Measurements from ENCODE around the gene ZBED4. TPM values are rescaled to one million over a fixed set of nuclear protein-coding genes. Genes with fewer than 3 reads are reported as not detected.

Gene ZBED4
- total and polyA plus RNA-seq, 5 donors from 2014 or later: 6.1 to 17.1 (median 6.9) TPM

DNA sequence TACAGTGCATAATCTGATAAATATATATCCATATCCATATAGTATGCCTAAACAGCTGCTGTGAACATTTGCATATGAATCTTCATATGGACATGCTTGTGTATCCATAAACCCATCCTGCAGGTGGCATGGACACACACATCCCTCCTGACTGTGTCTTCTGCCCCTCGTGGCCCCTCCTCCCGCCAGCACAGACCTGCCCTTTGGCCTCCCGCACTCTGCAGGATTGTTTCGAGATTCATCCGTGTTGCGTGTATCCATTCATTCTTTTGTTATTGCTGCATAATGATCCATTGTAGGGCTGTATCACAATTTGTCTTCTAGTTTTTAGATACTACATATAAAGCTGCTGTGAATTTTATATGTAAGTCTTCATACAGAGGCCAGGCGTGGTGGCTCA, 24.0 kb downstream of the ZBED4 start:
- ATAC-seq (ENCODE audit: low read depth in 2 of 2) (no peak), DNase-seq (no peak)
- Mint-ChIP-seq H3K36me3 (peaks cover 38% of the 10 kb centered on the region), H3K4me3 (no peak overlapping the region), H3K27ac (peak overlapping the region in 1 of 3 donors; percentile 32), H3K4me1 (peaks cover 23 to 57% (median 46%) of the 10 kb centered on the region in 4 donors), H3K9me3 (peaks cover 0 to 5% (median 0%) of the 10 kb centered on the region in 7 donors), H3K27me3 (peaks cover 4% of the 10 kb centered on the region)
- Histone ChIP-seq H3K4me1 (ENCODE audit: control insufficient read depth, insufficient read depth, low read length, poor library complexity, severe bottlenecking) (peaks cover 17% of the 10 kb centered on the region), H3K27me3 (ENCODE audit: control insufficient read depth, insufficient read depth, low read length) (no peaks in the 10 kb centered on the region), H3K9me3 (ENCODE audit: control insufficient read depth in 2 of 2, low read length in 2 of 2) (no peaks in the 10 kb centered on the region), H3K4me3 (ENCODE audit: low read depth, low read length) (no peak overlapping the region), H3K27ac (ENCODE audit: insufficient read depth, low read length, poor library complexity, severe bottlenecking) (no peak overlapping the region), H3K36me3 (ENCODE audit: control insufficient read depth, insufficient read depth, low read length) (peaks cover 5% of the 10 kb centered on the region)

DNA sequence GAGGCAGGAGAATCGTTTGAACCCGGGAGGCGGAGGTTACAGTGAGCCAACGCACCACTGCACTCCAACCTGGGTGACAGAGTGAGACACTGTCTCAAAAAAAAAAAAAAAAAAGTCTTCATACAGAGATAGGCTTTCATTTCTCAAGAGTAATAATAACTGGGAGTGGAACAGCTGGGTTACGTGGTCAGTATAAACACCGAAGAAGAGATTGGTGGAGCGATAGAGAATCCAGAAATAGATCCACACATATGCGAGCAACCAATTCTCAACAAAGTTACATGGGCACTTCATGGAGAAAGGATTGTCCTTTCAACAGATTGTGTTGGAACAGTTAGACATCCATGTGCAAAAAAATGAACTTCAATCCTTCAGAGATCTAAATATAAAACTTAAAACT, 24.6 kb downstream of the ZBED4 start:
- Mint-ChIP-seq H3K27ac (no peak overlapping the region), H3K36me3 (peaks cover 41% of the 10 kb centered on the region), H3K4me1 (peaks cover 27 to 58% (median 49%) of the 10 kb centered on the region in 4 donors), H3K27me3 (peaks cover 4% of the 10 kb centered on the region), H3K4me3 (no peak overlapping the region), H3K9me3 (peaks cover 0 to 5% (median 0%) of the 10 kb centered on the region in 7 donors)
- H3K36me3 ChIP-seq (ENCODE audit: control insufficient read depth, insufficient read depth, low read length): peaks cover 10% of the 10 kb centered on the region
- H3K9me3 ChIP-seq (ENCODE audit: control insufficient read depth in 2 of 2, low read length in 2 of 2): no peaks in the 10 kb centered on the region
- H3K4me3 ChIP-seq (ENCODE audit: low read depth, low read length): no peak overlapping the region
- DNase-seq (no peak), ATAC-seq (ENCODE audit: low read depth in 2 of 2) (no peak)
- H3K27ac ChIP-seq (ENCODE audit: insufficient read depth, low read length, poor library complexity, severe bottlenecking): peak overlapping the region; percentile 8
- H3K4me1 ChIP-seq (ENCODE audit: control insufficient read depth, insufficient read depth, low read length, poor library complexity, severe bottlenecking): peaks cover 17% of the 10 kb centered on the region
- no peaks in the 10 kb centered on the region for H3K27me3 ChIP-seq (ENCODE audit: control insufficient read depth, insufficient read depth, low read length)

DNA sequence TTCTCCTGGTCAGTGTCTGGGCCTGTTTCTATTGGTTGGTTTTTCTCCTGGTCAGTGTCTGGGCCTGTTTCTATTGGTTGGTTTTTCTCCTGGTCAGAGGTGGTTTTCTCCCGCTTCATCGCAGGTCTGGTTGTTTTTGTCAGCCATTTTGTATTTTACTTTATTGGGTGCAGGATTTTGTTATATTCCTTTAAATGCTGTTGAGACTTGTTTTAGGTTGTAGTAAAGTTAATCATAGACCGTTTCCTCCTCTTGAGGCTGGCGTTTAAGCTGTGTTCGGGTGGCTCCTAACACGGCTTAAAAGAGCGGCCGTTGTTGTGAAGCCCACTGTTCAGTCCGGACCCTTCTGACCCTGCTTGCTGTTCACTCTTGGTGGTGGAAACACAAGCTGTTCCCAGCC, 26.2 kb downstream of the ZBED4 start:
- H3K4me3 Mint-ChIP-seq: peak overlapping the region in 3 of 4 donors; percentile 10 to 39 (median 38)
- peaks cover 31 to 48% (median 41%) of the 10 kb centered on the region in 4 donors for H3K4me1 Mint-ChIP-seq
- H3K27ac ChIP-seq (ENCODE audit: insufficient read depth, low read length, poor library complexity, severe bottlenecking): no peak overlapping the region
- H3K36me3 ChIP-seq (ENCODE audit: control insufficient read depth, insufficient read depth, low read length): peaks cover 26% of the 10 kb centered on the region
- H3K4me3 ChIP-seq (ENCODE audit: low read depth, low read length): no peak overlapping the region
- H3K27me3 ChIP-seq (ENCODE audit: control insufficient read depth, insufficient read depth, low read length): no peaks in the 10 kb centered on the region
- H3K36me3 Mint-ChIP-seq: peaks cover 43% of the 10 kb centered on the region
- peaks cover 17% of the 10 kb centered on the region for H3K4me1 ChIP-seq (ENCODE audit: control insufficient read depth, insufficient read depth, low read length, poor library complexity, severe bottlenecking)
- peak overlapping the region in 2 of 3 donors; percentile 35 to 36 for H3K27ac Mint-ChIP-seq
- ATAC-seq (ENCODE audit: low read depth in 2 of 2): no peak
- no peaks in the 10 kb centered on the region for H3K9me3 ChIP-seq (ENCODE audit: control insufficient read depth in 2 of 2, low read length in 2 of 2)
- DNase-seq: no peak
- no peaks in the 10 kb centered on the region for H3K9me3 Mint-ChIP-seq
- H3K27me3 Mint-ChIP-seq: no peaks in the 10 kb centered on the region

DNA sequence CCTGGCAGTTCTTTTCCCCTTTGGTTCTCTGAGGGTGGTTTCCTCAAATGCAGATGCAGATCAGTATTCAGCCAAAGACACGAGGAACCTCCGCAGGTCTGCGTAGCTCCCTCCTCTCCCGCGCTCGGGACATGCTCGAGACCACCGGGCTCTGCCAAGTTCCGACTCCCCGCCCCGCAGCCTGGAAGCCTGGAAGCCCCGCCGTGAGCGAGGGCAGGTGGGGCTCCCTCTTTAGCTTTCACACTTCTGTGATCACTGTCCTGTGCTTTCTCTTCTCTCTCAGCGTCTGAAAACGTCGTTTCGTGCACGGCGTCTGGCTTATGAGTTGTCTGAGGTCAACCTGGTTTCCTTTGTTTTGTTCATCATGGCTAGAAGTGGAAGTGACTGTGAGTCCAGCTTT, 26.6 kb downstream of the ZBED4 start:
- Histone ChIP-seq H3K36me3 (ENCODE audit: control insufficient read depth, insufficient read depth, low read length) (peaks cover 30% of the 10 kb centered on the region), H3K27ac (ENCODE audit: insufficient read depth, low read length, poor library complexity, severe bottlenecking) (no peak overlapping the region), H3K9me3 (ENCODE audit: control insufficient read depth in 2 of 2, low read length in 2 of 2) (no peaks in the 10 kb centered on the region), H3K4me1 (ENCODE audit: control insufficient read depth, insufficient read depth, low read length, poor library complexity, severe bottlenecking) (peaks cover 17% of the 10 kb centered on the region), H3K27me3 (ENCODE audit: control insufficient read depth, insufficient read depth, low read length) (no peaks in the 10 kb centered on the region), H3K4me3 (ENCODE audit: low read depth, low read length) (peak overlapping the region; percentile 26)
- peak overlapping the region; percentile 35 to 60 (median 36) for H3K27ac Mint-ChIP-seq
- peak in 1 of 3 donors; percentile 27 for DNase-seq
- H3K9me3 Mint-ChIP-seq: no peaks in the 10 kb centered on the region
- H3K36me3 Mint-ChIP-seq: peaks cover 40% of the 10 kb centered on the region
- peak overlapping the region; percentile 10 to 39 (median 38) for H3K4me3 Mint-ChIP-seq
- no peaks in the 10 kb centered on the region for H3K27me3 Mint-ChIP-seq
- H3K4me1 Mint-ChIP-seq: peaks cover 28 to 45% (median 40%) of the 10 kb centered on the region in 4 donors
- ATAC-seq (ENCODE audit: low read depth in 2 of 2): no peak

DNA sequence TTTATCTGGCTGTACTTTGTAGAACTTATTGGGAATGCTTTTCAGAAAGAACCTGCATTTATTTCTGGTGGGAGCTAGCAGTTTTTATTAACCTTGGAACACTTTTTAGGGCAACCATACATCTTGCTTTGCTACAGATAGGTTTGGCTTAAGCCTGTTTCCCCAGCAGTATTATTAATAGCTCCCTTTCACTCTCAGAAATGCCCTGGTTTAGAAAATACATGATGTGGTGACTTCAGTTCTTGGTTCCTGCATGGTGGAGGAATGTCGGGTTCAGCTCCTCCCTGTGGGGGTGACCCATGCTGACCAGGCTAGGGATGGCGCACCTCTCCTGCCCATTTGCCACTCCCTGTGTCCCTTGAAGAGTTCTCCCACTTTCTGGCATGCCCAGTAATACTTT, 28.2 kb downstream of the ZBED4 start:
- Mint-ChIP-seq H3K27ac (peak overlapping the region in 2 of 3 donors; percentile 72 to 86), H3K9me3 (no peaks in the 10 kb centered on the region), H3K4me1 (peaks cover 21 to 37% (median 36%) of the 10 kb centered on the region in 4 donors), H3K27me3 (no peaks in the 10 kb centered on the region), H3K36me3 (peaks cover 37% of the 10 kb centered on the region), H3K4me3 (peak overlapping the region; percentile 13 to 70 (median 58))
- H3K4me1 ChIP-seq (ENCODE audit: control insufficient read depth, insufficient read depth, low read length, poor library complexity, severe bottlenecking): peaks cover 17% of the 10 kb centered on the region
- no peaks in the 10 kb centered on the region for H3K9me3 ChIP-seq (ENCODE audit: control insufficient read depth in 2 of 2, low read length in 2 of 2)
- H3K36me3 ChIP-seq (ENCODE audit: control insufficient read depth, insufficient read depth, low read length): peaks cover 44% of the 10 kb centered on the region
- peak overlapping the region; percentile 44 for H3K4me3 ChIP-seq (ENCODE audit: low read depth, low read length)
- no peaks in the 10 kb centered on the region for H3K27me3 ChIP-seq (ENCODE audit: control insufficient read depth, insufficient read depth, low read length)
- no peak for ATAC-seq (ENCODE audit: low read depth in 2 of 2)
- no peak for DNase-seq
- no peak overlapping the region for H3K27ac ChIP-seq (ENCODE audit: insufficient read depth, low read length, poor library complexity, severe bottlenecking)

DNA sequence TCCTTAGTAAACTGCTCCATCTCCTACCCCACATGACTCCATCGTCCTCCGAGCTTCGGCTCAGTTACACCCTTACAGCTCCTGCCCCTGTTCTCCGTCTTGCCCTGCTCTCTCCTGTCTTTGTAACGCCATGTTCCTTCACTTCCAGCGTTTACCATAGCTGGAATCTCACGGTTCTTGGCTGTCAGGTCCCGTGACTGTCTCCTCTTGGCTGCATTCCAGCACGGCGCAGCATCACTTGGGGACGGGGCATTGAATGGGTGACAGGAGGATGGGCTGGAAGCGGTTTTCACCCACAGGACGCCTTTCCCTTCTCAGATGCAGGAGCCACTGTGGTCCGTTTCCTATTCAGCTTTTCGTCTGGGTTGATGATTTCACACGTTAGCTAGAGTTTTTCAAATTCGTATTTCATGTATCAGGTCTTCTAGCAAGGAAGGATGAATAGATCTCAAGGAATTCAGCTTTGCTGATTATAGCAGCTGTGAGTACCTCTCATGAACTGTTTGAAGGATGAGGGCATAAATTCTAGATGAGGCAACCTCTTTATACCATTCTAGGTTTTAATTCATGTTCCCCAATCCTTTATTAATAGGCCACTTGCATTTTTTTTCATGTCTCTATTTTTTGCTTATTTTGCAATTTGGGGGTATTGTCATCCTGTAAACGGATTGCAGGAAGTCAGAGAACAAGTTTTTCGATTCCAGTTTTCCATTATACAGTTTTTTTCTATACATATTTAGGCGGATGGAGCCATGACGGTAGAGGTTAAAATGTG, 29.1 kb downstream of the ZBED4 start:
- Mint-ChIP-seq H3K27ac (peak overlapping the region in 1 of 3 donors; percentile 16), H3K4me3 (peak overlapping the region in 1 of 4 donors; percentile 43), H3K27me3 (no peaks in the 10 kb centered on the region), H3K9me3 (no peaks in the 10 kb centered on the region), H3K36me3 (peaks cover 40% of the 10 kb centered on the region), H3K4me1 (peaks cover 21 to 39% (median 36%) of the 10 kb centered on the region in 4 donors)
- H3K9me3 ChIP-seq (ENCODE audit: control insufficient read depth in 2 of 2, low read length in 2 of 2): no peaks in the 10 kb centered on the region
- peaks cover 49% of the 10 kb centered on the region for H3K36me3 ChIP-seq (ENCODE audit: control insufficient read depth, insufficient read depth, low read length)
- peaks cover 17% of the 10 kb centered on the region for H3K4me1 ChIP-seq (ENCODE audit: control insufficient read depth, insufficient read depth, low read length, poor library complexity, severe bottlenecking)
- H3K27me3 ChIP-seq (ENCODE audit: control insufficient read depth, insufficient read depth, low read length): no peaks in the 10 kb centered on the region
- H3K4me3 ChIP-seq (ENCODE audit: low read depth, low read length): no peak overlapping the region
- H3K27ac ChIP-seq (ENCODE audit: insufficient read depth, low read length, poor library complexity, severe bottlenecking): no peak overlapping the region
- DNase-seq: no peak
- no peak for ATAC-seq (ENCODE audit: low read depth in 2 of 2)

DNA sequence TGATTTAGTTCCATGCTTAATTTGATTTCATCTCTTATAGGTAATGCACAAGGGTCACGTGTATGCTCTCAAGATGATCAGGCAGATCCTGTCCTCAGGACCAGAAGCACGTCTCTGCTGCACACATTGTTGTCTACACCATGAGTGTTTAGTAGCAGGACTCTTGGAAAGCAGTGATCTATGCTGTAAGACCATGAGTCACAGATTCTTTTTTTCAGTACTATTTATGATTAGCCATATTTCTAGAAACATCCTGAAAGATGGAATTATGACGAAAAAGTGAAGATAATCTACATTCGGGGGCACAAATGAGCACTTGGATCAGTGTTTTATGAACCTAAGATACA, 29.6 kb downstream of the ZBED4 start:
- Histone ChIP-seq H3K27ac (ENCODE audit: insufficient read depth, low read length, poor library complexity, severe bottlenecking) (no peak overlapping the region), H3K4me1 (ENCODE audit: control insufficient read depth, insufficient read depth, low read length, poor library complexity, severe bottlenecking) (peaks cover 17% of the 10 kb centered on the region), H3K4me3 (ENCODE audit: low read depth, low read length) (no peak overlapping the region), H3K36me3 (ENCODE audit: control insufficient read depth, insufficient read depth, low read length) (peaks cover 50% of the 10 kb centered on the region), H3K9me3 (ENCODE audit: control insufficient read depth in 2 of 2, low read length in 2 of 2) (no peaks in the 10 kb centered on the region), H3K27me3 (ENCODE audit: control insufficient read depth, insufficient read depth, low read length) (no peaks in the 10 kb centered on the region)
- DNase-seq: no peak
- H3K9me3 Mint-ChIP-seq: no peaks in the 10 kb centered on the region
- peaks cover 21 to 37% (median 34%) of the 10 kb centered on the region in 4 donors for H3K4me1 Mint-ChIP-seq
- H3K27ac Mint-ChIP-seq: peak overlapping the region in 2 of 3 donors; percentile 16 to 66
- H3K4me3 Mint-ChIP-seq: no peak overlapping the region
- no peaks in the 10 kb centered on the region for H3K27me3 Mint-ChIP-seq
- ATAC-seq (ENCODE audit: low read depth in 2 of 2): no peak
- peaks cover 43% of the 10 kb centered on the region for H3K36me3 Mint-ChIP-seq

DNA sequence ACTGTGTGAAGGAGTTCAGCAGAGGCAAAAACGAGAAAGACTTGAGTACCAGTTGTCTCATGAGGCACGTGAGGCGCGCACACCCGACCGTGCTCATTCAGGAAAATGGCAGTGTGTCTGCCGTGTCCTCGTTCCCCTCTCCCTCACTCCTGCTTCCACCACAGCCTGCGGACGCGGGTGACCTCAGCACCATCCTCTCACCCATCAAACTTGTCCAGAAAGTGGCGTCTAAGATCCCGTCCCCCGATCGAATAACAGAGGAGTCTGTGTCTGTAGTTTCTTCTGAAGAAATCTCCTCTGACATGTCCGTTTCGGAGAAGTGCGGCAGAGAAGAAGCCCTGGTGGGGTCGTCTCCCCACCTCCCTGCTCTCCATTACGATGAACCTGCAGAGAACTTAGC, 30.4 kb downstream of the ZBED4 start:
- Mint-ChIP-seq H3K4me1 (peaks cover 21 to 32% (median 31%) of the 10 kb centered on the region in 4 donors), H3K27me3 (no peaks in the 10 kb centered on the region), H3K36me3 (peaks cover 41% of the 10 kb centered on the region), H3K9me3 (no peaks in the 10 kb centered on the region), H3K4me3 (no peak overlapping the region), H3K27ac (no peak overlapping the region)
- Histone ChIP-seq H3K27ac (ENCODE audit: insufficient read depth, low read length, poor library complexity, severe bottlenecking) (no peak overlapping the region), H3K4me3 (ENCODE audit: low read depth, low read length) (no peak overlapping the region), H3K9me3 (ENCODE audit: control insufficient read depth in 2 of 2, low read length in 2 of 2) (no peaks in the 10 kb centered on the region), H3K36me3 (ENCODE audit: control insufficient read depth, insufficient read depth, low read length) (peaks cover 56% of the 10 kb centered on the region), H3K4me1 (ENCODE audit: control insufficient read depth, insufficient read depth, low read length, poor library complexity, severe bottlenecking) (peaks cover 17% of the 10 kb centered on the region), H3K27me3 (ENCODE audit: control insufficient read depth, insufficient read depth, low read length) (no peaks in the 10 kb centered on the region)
- no peak for DNase-seq
- ATAC-seq (ENCODE audit: low read depth in 2 of 2): no peak

Measured in CD4-positive, CD25-positive, alpha-beta regulatory T cell (primary cell).